GM19043 (cell line): Measurements from ENCODE around the gene ATP13A1.
A peak's percentile ranks its signal among the peaks of the same experiment; 100 is the strongest.
"Not testable (repeated sequence)": the region's sequence is repeated elsewhere in the genome, so short reads cannot be mapped to it uniquely, and the experiment has no call there.

ENCODE experiments used
- ATAC-seq: cut with Tn5 transposase; IDR thresholded peaks from one replicate; pipeline ENCODE4 v1.9.1; 2021; ENCODE audit warnings: low read depth; ENCODE audit not compliant: unreplicated experiment

The ATP13A1 gene

DNA sequence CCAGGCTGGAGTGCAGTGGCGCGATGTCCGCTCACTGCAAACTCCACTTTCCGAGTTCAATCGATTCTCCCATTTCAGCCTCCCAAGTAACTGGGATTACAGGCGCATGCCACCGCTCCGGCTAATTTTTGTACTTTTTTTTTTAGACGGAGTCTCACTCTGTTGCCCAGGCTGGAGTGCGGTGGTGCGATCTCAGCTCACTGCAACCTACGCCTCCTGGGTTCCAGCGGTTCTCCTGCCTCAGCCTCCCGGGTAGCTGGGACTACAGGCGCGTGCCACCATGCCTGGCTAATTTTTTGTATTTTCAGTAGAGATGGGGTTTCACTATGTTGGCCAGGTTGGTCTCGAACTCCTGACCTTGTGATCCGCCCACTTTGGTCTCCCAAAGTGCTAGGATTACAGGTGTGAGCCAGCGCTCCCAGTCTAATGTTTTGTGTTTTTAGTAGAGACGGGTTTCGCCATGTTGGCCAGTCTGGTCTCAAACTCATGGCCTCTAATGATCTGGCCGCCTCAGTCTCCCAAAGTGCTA, 2.0 kb upstream of the ATP13A1 start:
- ATAC-seq = not testable (repeated sequence)

DNA sequence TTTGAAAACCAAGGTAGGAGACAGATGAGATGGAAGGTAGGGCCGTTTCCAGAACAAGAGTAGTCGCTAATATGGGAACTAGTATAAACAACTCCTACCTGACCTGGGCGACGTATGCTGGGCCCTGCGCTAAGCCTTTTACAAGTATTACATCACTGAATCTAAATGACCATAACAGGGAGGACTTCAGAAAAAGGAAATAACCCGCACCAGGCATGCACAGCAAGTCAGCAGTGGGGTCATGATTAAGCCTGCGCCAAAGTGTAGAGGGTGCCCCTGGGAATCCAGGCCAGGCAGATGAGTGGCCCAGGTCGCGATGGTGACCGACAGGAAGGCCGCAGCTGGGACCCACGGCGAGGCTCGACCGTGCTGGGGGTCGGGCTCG, 613 bp downstream of the ATP13A1 start:
- ATAC-seq = no peak

- no peak for ATAC-seq
Observed at GRCh38 chr19:19662344-19662743, 1.1 kb downstream of the ATP13A1 start.

DNA sequence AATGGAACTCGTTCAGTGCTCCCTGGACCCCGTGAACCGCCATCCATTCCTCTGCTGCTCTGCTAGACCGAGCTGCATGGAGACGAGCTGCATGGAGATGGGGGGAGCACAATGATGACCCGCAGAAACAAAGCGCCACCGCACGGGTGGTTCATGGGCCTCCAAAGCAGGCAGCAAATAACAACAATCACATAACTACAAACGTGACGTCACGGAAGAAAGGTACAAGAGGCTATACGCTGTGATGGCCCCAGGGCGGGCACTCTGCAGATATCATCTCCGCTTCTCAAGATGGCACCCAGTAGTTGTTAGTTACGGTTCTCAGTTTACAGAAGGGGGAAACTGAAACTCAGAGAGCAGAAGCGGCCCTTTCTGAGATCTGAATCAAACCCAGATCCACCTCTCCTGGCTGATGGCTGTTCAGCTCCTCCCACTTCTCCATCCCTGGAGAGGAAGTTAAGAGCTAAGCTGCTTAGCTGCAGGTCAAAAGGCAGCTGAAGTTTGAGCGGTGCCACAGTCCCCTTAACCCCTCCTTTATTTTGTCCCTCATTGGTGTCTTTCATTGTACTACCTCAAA, 1.7 kb downstream of the ATP13A1 start:
- ATAC-seq = peak; percentile 40

- no peak for ATAC-seq
Observed at GRCh38 chr19:19661141-19661674, 2.3 kb downstream of the ATP13A1 start.

DNA sequence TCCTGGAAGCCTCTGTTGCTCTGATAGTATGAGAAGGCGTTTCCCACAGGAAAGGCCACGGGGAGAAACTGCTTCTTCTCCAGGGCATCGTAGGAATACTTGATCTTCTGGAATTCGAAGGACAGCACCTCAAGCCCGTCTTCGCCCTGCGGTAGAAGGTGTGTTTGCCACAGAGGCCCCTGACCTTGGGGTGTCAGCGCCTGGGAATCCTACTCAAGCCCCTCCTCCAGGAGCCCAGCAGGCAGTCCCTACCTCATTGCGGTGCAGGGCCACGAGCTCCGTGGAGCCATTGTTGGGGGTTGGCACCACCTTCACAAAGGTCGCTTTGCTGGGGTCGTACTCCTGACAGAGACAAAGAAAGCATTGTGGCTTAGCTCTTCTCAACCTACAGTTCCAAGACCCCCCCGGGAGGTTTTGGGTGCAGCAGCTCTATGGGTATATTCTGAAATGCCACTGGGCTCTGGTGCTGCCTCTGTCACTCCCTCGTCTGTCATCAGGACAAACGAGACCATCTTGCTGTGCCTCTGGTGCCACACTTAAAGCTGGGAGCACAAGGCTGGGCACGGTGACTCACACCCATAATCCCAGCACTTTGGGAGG, 3.7 kb downstream of the ATP13A1 start:
- ATAC-seq = no peak

- ATAC-seq = no peak
Observed at GRCh38 chr19:19657397-19657783, 6.1 kb downstream of the ATP13A1 start.

DNA sequence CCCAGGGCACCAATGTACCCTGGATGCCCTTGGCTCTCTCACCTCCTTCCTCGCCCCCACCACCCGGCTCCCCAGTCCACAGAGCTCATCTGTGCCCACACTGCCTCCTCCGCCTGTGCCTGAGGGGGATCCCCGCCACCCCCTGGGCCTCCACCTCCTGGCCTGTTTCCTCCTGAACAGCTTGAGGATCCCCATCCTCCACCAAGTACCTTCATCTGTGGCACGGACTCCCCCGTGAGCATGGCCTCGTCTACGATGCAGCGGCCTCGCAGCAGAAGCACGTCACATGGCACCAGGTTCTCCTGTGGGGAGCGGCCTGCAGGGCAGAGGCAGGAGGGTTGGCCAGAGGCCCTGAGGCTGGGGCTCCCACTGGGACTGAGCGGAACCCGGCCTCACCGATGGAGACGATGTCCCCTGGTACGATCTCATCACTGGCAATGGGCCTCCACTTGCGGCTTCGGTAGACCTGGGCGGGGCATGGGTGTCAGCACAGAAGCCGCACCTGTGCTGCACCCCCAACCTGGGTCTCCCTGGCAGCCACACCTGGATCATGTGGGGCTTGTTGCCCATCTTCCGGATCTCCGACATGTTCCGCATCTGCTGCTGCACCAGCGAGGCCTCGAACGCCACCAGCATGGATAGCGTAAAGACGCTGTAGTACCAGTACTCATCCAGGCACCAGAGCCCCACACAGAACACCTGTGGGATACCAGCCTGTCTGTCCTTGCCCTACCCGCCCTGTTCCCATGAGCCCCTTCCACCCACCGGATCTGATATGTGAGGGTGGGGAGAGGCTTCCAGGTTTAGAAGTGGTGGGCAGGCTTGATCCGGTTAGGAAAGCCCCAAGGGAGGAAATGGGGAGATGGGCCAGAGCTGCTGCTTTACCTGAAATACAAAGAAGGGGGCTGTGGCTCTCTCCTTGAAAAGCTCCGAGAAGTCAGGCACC, 6.8 kb downstream of the ATP13A1 start:
- no peak for ATAC-seq

DNA sequence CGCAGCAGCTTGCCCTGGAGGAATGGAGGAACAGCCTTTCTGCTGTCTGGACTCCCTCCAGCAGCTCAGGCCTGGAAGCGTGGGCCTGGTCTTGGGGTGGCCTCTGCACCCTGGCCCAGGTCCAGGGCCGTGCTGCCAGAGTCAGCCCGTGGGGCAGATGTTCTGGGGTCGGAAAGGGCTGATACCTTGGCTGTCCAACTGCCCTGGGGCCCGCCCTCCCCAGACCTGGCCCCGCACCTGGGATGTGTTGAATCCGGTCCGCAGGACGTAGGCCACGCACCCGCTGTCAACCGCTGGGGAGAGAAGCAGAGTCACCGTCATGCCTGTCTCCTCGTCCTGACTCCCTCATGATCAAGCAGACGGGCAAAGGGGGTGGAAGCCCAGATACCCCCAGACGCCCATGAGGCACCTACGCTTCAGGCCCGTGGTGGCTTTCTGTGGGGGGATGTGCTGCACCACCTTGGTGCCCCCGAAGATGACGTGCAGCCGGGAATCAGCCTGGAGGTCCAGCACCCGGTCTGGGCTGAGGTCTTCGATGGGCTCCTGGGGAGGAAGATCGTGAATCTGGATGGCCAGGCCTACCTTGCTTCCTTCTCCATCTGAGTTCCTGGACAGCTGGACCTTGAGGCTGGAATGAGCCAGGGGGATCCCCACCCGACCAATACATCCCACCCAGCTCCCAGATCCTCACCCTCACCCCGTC, 7.7 kb downstream of the ATP13A1 start:
- ATAC-seq = no peak

- no peak for ATAC-seq
Observed at GRCh38 chr19:19655051-19655594, 8.4 kb downstream of the ATP13A1 start.

DNA sequence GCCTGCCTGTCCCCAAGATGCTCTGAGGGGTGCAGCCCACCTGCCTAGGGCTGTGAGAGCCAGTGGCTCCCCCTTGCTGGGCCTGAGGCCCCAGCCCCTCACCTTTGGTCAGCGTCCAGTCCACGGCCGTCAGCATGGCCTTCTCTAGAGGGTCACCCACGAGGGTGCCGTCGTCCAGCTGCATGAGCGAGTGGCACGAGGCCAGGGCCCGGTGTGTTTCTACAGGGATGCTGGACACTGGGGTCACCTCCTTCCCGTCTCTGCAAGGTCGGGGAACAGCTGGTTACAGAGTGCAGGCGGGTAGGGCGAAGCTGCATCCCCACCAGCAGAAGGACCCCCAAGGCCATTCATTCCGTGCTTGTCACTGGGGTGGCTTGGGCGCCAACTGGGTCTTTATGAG, 9.0 kb downstream of the ATP13A1 start:
- ATAC-seq = no peak

- no peak for ATAC-seq
Observed at GRCh38 chr19:19653597-19654147, 9.8 kb downstream of the ATP13A1 start.

- ATAC-seq = no peak
Observed at GRCh38 chr19:19652482-19653295, 10.8 kb downstream of the ATP13A1 start.

GRCh38 chr19:19651076-19651475, 12.4 kb downstream of the ATP13A1 start:
- ATAC-seq = no peak

GRCh38 chr19:19650331-19650730, 13.1 kb downstream of the ATP13A1 start:
- no peak for ATAC-seq

- ATAC-seq = no peak
Observed at GRCh38 chr19:19649580-19649995, 13.9 kb downstream of the ATP13A1 start.

- ATAC-seq = no peak
Observed at GRCh38 chr19:19649155-19649554, 14.3 kb downstream of the ATP13A1 start.

DNA sequence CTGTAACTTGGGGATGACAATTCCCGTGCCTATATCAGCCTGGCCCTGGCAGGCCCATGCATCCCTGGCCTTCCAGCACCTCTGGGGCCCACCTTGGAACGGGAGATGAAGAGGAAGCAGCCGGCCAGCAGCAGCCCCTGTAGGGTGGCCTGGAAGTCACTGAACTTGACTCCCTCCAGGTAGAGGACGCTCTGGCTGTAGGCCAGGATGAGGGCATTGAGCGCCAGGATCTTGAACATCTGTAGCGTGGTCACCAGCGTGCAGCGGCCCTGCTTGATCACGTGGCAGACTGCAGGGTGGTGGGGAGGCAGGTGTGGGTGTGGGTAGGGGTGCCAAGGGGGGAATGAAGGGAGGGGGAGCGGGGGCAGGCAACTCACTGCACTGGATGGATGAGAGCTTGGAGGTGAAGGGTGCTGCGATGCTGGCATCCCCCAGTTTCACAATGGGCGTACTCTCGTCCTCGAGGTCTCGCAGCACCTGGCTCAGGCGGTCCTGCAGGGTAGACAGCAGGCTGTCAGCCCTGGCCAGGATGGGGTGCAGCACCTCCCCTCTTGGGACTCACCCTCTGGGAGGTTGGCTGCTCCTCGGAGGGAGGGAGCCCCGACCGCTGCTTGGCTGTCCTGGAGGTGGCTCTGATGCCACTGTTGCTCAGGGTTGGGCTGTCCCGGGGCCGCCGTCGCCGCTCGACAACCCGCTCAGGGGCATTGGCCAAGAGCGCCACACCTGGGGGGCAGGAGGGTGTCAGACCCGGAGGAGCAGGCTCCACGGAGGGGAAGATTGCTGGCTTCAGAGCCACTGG, 16.2 kb downstream of the ATP13A1 start:
- no peak for ATAC-seq
